HepG2 (cell line): Measurements from ENCODE around the gene MYOZ3. TPM values are rescaled to one million over a fixed set of nuclear protein-coding genes. Genes with fewer than 3 reads are reported as not detected.

ENCODE experiments used
- DPF2 ChIP-seq: sonication (generic); formaldehyde crosslinking; IDR thresholded peaks from 2 replicates; pipeline ENCODE4 v1.4.0; 2020; ENCODE audit warnings: mild to moderate bottlenecking, low read depth, missing genetic modification reagents, borderline replicate concordance
- GABPB1 ChIP-seq: IDR thresholded peaks from 2 replicates; pipeline ENCODE4 v1.6.1; 2016; ENCODE audit warnings: mild to moderate bottlenecking, missing genetic modification reagents, moderate library complexity, missing compliant biosample characterization
- GFI1 ChIP-seq: sonication (generic); formaldehyde crosslinking; IDR thresholded peaks from 2 replicates; pipeline ENCODE4 v1.5.0; 2020; ENCODE audit warnings: missing genetic modification reagents, mild to moderate bottlenecking, borderline replicate concordance
- GPBP1L1 ChIP-seq: sonication (generic); formaldehyde crosslinking; IDR thresholded peaks from 2 replicates; pipeline ENCODE4 v1.5.0; 2020; ENCODE audit warnings: mild to moderate bottlenecking, missing genetic modification reagents
- KAT2B ChIP-seq: fragments of 150-350 bp; IDR thresholded peaks from 2 replicates; pipeline ENCODE4 v1.6.1; 2014; ENCODE audit warnings: low read depth, low read length, borderline replicate concordance
- LRRFIP1 ChIP-seq: sonication (generic); formaldehyde crosslinking; conservative IDR thresholded peaks from 2 replicates; pipeline ENCODE4 v1.4.0; 2020; ENCODE audit warnings: missing genetic modification reagents
- MTA1 ChIP-seq: sonication (generic); formaldehyde crosslinking; IDR thresholded peaks from 2 replicates; pipeline ENCODE4 v1.4.0; 2020; ENCODE audit warnings: missing genetic modification reagents, mild to moderate bottlenecking, borderline replicate concordance
- MTF2 ChIP-seq: sonication (generic); formaldehyde crosslinking; IDR thresholded peaks from 2 replicates; pipeline ENCODE4 v1.5.0; 2020; ENCODE audit warnings: missing genetic modification reagents, borderline replicate concordance
- NCOA5 ChIP-seq: sonication (generic); formaldehyde crosslinking; IDR thresholded peaks from 2 replicates; pipeline ENCODE4 v1.4.0; 2020; ENCODE audit warnings: missing genetic modification reagents
- NFYC ChIP-seq: IDR thresholded peaks from 2 replicates; pipeline ENCODE4 v1.6.1; 2016; ENCODE audit warnings: missing genetic modification reagents, missing compliant biosample characterization
- RAD51 ChIP-seq: fragments of 450-650 bp; IDR thresholded peaks from 2 replicates; pipeline ENCODE4 v1.6.1; 2016; ENCODE audit warnings: borderline replicate concordance
- RBM22 ChIP-seq: fragments of 200-400 bp; formaldehyde crosslinking; optimal IDR thresholded peaks from 2 replicates; pipeline ENCODE3; 2017; ENCODE audit warnings: mild to moderate bottlenecking, low read length, moderate library complexity
- SNAI1 ChIP-seq: sonication (generic); formaldehyde crosslinking; IDR thresholded peaks from 2 replicates; pipeline ENCODE4 v1.5.0; 2020; ENCODE audit warnings: mild to moderate bottlenecking, missing genetic modification reagents, borderline replicate concordance
- TEAD2 ChIP-seq: sonication (generic); formaldehyde crosslinking; IDR thresholded peaks from 2 replicates; pipeline ENCODE4 v1.9.0; 2021; ENCODE audit warnings: missing genetic modification reagents
- THAP9 ChIP-seq: sonication (generic); formaldehyde crosslinking; IDR thresholded peaks from 2 replicates; pipeline ENCODE4; 2020; ENCODE audit warnings: missing genetic modification reagents, mild to moderate bottlenecking, borderline replicate concordance
- ZFP36L1 ChIP-seq: sonication (generic); formaldehyde crosslinking; IDR thresholded peaks from 2 replicates; pipeline ENCODE4 v1.8.0; 2022; ENCODE audit warnings: mild to moderate bottlenecking, missing genetic modification reagents, moderate library complexity
- ZFP90 ChIP-seq: sonication (generic); formaldehyde crosslinking; IDR thresholded peaks from 2 replicates; pipeline ENCODE4 v1.8.0; 2022; ENCODE audit warnings: missing genetic modification reagents, mild to moderate bottlenecking, inconsistent platforms, borderline replicate concordance
- ZFY ChIP-seq: sonication (generic); formaldehyde crosslinking; IDR thresholded peaks from 2 replicates; pipeline ENCODE4 v1.4.0; 2020; ENCODE audit warnings: missing genetic modification reagents
- ZNF3 ChIP-seq: IDR thresholded peaks from 2 replicates; pipeline ENCODE4 v1.7.0; 2017; ENCODE audit warnings: inconsistent platforms
- ZNF362 ChIP-seq: sonication (generic); formaldehyde crosslinking; IDR thresholded peaks from 2 replicates; pipeline ENCODE4 v1.4.0; 2020; ENCODE audit warnings: missing genetic modification reagents, mild to moderate bottlenecking, borderline replicate concordance
- ZNF772 ChIP-seq: sonication (generic); formaldehyde crosslinking; IDR thresholded peaks from 2 replicates; pipeline ENCODE4 v1.5.0; 2020; ENCODE audit warnings: mild to moderate bottlenecking, missing genetic modification reagents
- ZSCAN31 ChIP-seq: sonication (generic); formaldehyde crosslinking; IDR thresholded peaks from 2 replicates; pipeline ENCODE4 v1.5.0; 2020; ENCODE audit warnings: low read depth, mild to moderate bottlenecking, missing genetic modification reagents
- polyA plus RNA-seq, 8 experiments: library from polyadenylated mRNA; depleted of rRNA in 3 of 8; stranded (reverse) in 7 of 8; unstranded in 1 of 8; fragments of >200 nt; fragmentation: Illumina TruSeq in 4 of 8; extraction: Trizol in 4 of 8; gene quantifications; 2 replicates each; pipeline versions ENCODE4 v1.2.1 to v1.2.3, GENCODE V29; 2011 to 2016; ENCODE audit warnings: low read depth in 4 of 8, missing spikeins in 1 of 8, mixed read lengths in 1 of 8; ENCODE audit not compliant: insufficient read depth in 1 of 8
- total RNA-seq, 5 experiments: library from RNA; depleted of rRNA; stranded (reverse); fragments of >200 nt; fragmentation: Illumina TruSeq; extraction: Trizol; gene quantifications; 2 replicates each; pipeline ENCODE4 v1.2.3, GENCODE V29; 2016; ENCODE audit warnings: low read depth in 1 of 5

The MYOZ3 gene
- total and polyA plus RNA-seq, 2 of the 13 experiments (the other 11 are each of a cell fraction or from before 2014, with no cell fraction given) = 0.05 TPM; not detected in 1

- no peak for TF ChIP-seq MTF2
- TF ChIP-seq THAP9 (CRISPR knock-in tag) = no peak
- TF ChIP-seq ZSCAN31 (CRISPR knock-in tag) = peak; percentile 64
- TF ChIP-seq GFI1 (CRISPR knock-in tag) = no peak
- peak; percentile 16; the same call in 1 of the 2 replicates for TF ChIP-seq ZFY (CRISPR knock-in tag)
- peak; percentile 54; the same call in 1 of the 2 replicates for TF ChIP-seq ZNF772
- TF ChIP-seq NFYC (CRISPR knock-in tag) = no peak
- no peak for TF ChIP-seq ZNF3 (CRISPR knock-in tag)
- TF ChIP-seq MTA1 (CRISPR knock-in tag) = no peak
- no peak for TF ChIP-seq DPF2
- no peak for TF ChIP-seq ZNF362
- TF ChIP-seq TEAD2 (CRISPR knock-in tag) = no peak
- no peak for TF ChIP-seq NCOA5 (CRISPR knock-in tag)
- TF ChIP-seq GABPB1 (CRISPR knock-in tag) = peak; percentile 14; the same call in 1 of the 2 replicates
- TF ChIP-seq ZFP90 (CRISPR knock-in tag) = no peak
- no peak for TF ChIP-seq KAT2B
- no peak for TF ChIP-seq SNAI1 (CRISPR knock-in tag)
- no peak for TF ChIP-seq ZFP36L1 (CRISPR knock-in tag)
- no peak for TF ChIP-seq RAD51
- no peak for TF ChIP-seq GPBP1L1 (CRISPR knock-in tag)
- TF ChIP-seq LRRFIP1 = no peak
- TF ChIP-seq RBM22 = no peak
Measured at GRCh38 chr5:150656191-150657132, 4.6 kb upstream of the MYOZ3 start (continued).
